ENCODE measurements around the gene C7orf25.
"Not testable (repeated sequence)": the region's sequence is repeated elsewhere in the genome, so short reads cannot be mapped to it uniquely, and the experiment has no call there.

Gene C7orf25

GRCh38 chr7:42902331-42902730, 9.5 kb downstream of the C7orf25 start:
- in situ Hi-C loops (cut with HindIII; ENCODE audit: low pct_ligation_motif_present, low sequenced_read_pairs): no loop called here
- H3K27me3 ChIP-seq (replicated peaks): no peaks in the 10 kb centered on the region
- no peak overlapping the region for H3K27ac ChIP-seq
- no peak overlapping the region for H3K4me3 ChIP-seq (ENCODE audit: low read depth, low read length)
- TF ChIP-seq, protein P1, sequence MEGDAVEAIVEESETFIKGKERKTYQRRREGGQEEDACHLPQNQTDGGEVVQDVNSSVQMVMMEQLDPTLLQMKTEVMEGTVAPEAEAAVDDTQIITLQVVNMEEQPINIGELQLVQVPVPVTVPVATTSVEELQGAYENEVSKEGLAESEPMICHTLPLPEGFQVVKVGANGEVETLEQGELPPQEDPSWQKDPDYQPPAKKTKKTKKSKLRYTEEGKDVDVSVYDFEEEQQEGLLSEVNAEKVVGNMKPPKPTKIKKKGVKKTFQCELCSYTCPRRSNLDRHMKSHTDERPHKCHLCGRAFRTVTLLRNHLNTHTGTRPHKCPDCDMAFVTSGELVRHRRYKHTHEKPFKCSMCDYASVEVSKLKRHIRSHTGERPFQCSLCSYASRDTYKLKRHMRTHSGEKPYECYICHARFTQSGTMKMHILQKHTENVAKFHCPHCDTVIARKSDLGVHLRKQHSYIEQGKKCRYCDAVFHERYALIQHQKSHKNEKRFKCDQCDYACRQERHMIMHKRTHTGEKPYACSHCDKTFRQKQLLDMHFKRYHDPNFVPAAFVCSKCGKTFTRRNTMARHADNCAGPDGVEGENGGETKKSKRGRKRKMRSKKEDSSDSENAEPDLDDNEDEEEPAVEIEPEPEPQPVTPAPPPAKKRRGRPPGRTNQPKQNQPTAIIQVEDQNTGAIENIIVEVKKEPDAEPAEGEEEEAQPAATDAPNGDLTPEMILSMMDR (IDR thresholded peaks at IDR 0.05; ENCODE audit: low read depth, low read length, missing control alignments): no peak
- H3K36me3 ChIP-seq (replicated peaks): no peaks in the 10 kb centered on the region
- DNase-seq: no peak

- in situ Hi-C loops (cut with HindIII; ENCODE audit: low pct_ligation_motif_present, low sequenced_read_pairs): no loop called here
- Histone ChIP-seq H3K27me3 (replicated peaks) (no peaks in the 10 kb centered on the region), H3K4me3 (ENCODE audit: low read depth, low read length) (no peak overlapping the region), H3K27ac (no peak overlapping the region), H3K36me3 (replicated peaks) (no peaks in the 10 kb centered on the region)
- TF ChIP-seq, protein P1 (IDR thresholded peaks at IDR 0.05; ENCODE audit: low read depth, low read length, missing control alignments): no peak
- DNase-seq: no peak
Measured at GRCh38 chr7:42900842-42901241, 11.0 kb downstream of the C7orf25 start.

DNA sequence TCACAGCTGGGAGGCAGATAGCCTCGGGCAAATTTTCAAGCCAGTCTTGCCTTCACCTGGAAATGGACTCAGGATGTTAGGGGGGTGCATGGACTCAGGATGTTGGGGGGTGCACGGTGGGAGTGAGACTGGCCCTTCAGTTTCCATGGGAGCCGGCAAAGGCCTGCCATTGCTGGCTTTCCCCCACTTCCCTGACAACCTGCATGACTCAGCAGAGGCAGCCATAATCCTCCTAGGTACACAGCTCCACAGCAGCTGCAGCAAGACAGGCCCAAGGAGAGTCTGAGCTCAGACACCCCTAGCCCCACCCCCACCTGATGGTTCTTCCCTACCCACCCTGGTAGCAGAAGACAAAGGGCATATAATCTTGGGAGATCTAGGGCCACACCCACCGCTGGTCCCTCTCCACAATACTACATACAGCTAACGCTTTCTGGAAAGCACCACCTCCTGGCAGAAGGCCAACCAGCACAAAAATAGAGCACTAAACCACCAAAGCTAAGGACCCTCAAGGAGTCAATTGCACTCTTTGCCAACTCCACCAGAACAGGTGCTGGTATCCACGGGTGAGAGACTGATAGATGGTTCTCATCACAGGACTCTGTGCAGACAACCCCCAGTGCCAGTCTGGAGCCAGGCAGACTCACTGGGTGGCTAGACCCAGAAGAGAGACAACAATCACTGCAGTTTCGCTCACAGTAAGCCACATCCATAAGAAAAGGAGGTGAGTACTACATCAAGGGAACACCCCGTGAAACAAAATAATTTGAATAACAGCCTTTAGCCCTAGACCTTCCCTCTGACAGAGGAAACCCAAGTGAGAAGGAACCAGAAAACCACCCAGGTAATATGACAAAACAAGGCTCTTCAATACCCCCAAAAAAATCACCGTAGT, 18.3 kb downstream of the C7orf25 start:
- no peak for DNase-seq
- Histone ChIP-seq H3K36me3 (replicated peaks) (no peaks in the 10 kb centered on the region), H3K4me3 (ENCODE audit: low read depth, low read length) (no peak overlapping the region), H3K27me3 (replicated peaks) (no peaks in the 10 kb centered on the region), H3K27ac (no peak overlapping the region)
- in situ Hi-C loops (cut with HindIII; ENCODE audit: low pct_ligation_motif_present, low sequenced_read_pairs): no loop called here
- TF ChIP-seq, protein P1 (IDR thresholded peaks at IDR 0.05; ENCODE audit: low read depth, low read length, missing control alignments): no peak

GRCh38 chr7:42886893-42887505, 24.9 kb downstream of the C7orf25 start:
- in situ Hi-C loops (cut with HindIII; ENCODE audit: low pct_ligation_motif_present, low sequenced_read_pairs): no loop called here
- Histone ChIP-seq H3K36me3 (replicated peaks) (no peaks in the 10 kb centered on the region), H3K27me3 (replicated peaks) (no peaks in the 10 kb centered on the region), H3K4me3 (ENCODE audit: low read depth, low read length) (no peak overlapping the region), H3K27ac (no peak overlapping the region)
- TF ChIP-seq, protein P1 (IDR thresholded peaks at IDR 0.05; ENCODE audit: low read depth, low read length, missing control alignments): no peak
- DNase-seq: no peak

DNA sequence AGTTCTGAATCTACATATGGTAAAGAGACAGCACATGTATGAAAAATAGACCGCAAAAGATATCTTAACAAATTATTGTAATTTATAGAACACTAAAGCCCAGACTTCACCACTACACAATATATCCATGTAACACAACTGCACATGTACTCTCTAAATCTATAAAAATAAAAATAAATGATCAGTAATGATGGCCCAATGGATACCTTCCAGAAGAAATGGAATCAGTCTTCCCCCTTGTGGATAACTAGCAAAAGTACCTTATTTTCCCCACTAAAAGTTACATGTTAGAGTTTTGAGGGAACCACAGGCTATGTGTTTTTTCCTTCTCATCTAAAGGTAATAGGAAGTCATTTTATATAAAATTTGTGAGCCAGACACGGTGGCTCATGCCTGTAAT, 25.7 kb downstream of the C7orf25 start:
- Histone ChIP-seq H3K4me3 (ENCODE audit: low read depth, low read length) (no peak overlapping the region), H3K27ac (no peak overlapping the region), H3K36me3 (replicated peaks) (no peaks in the 10 kb centered on the region), H3K27me3 (replicated peaks) (no peaks in the 10 kb centered on the region)
- no peak for DNase-seq
- in situ Hi-C loops (cut with HindIII; ENCODE audit: low pct_ligation_motif_present, low sequenced_read_pairs): no loop called here
- TF ChIP-seq, protein P1 (IDR thresholded peaks at IDR 0.05; ENCODE audit: low read depth, low read length, missing control alignments): peak; percentile 40

- H3K4me3 ChIP-seq (ENCODE audit: low read depth, low read length); H3K27me3 ChIP-seq (replicated peaks); H3K36me3 ChIP-seq (replicated peaks); DNase-seq; in situ Hi-C loops (cut with HindIII; ENCODE audit: low pct_ligation_motif_present, low sequenced_read_pairs); H3K27ac ChIP-seq: not testable (repeated sequence)
Measured at GRCh38 chr7:42885183-42885582, 26.7 kb downstream of the C7orf25 start.
